HL-60 (cell line): ENCODE data around the gene MPEG1.
A peak's percentile ranks its signal among the peaks of the same experiment; 100 is the strongest.

Source experiments
- DNase-seq, 2 experiments: peaks; one replicate each; pipeline ENCODE4 v3.0.0-alpha.2; 2010 to 2020; ENCODE audit warnings: low read depth in 1 of 2, low spot score in 1 of 2
- H3K27ac ChIP-seq: fragments of 250-450 bp; sonication (Bioruptor Pico); replicated peaks from 2 replicates; pipeline ENCODE4 v1.5.1; 2020; ENCODE audit warnings: mild to moderate bottlenecking, moderate library complexity
- H3K27me3 ChIP-seq: fragments of 250-450 bp; sonication (Bioruptor Pico); 2 replicates; pipeline ENCODE4 v1.5.1; 2021; ENCODE audit warnings: mild to moderate bottlenecking, moderate library complexity; ENCODE audit not compliant: insufficient read depth, poor library complexity, severe bottlenecking
- H3K4me3 ChIP-seq: replicated peaks from 2 replicates; pipeline ENCODE4 v1.5.1; 2011; ENCODE audit warnings: mild to moderate bottlenecking, control low read depth, low read length; ENCODE audit not compliant: insufficient read depth
- GABPA ChIP-seq: IDR thresholded peaks from 2 replicates; pipeline ENCODE4 v1.6.1; 2012; ENCODE audit warnings: low read depth
- POLR2AphosphoS5 ChIP-seq: IDR thresholded peaks from 2 replicates; pipeline ENCODE4 v1.6.1; 2012; ENCODE audit warnings: low read depth
- SPI1 ChIP-seq: IDR thresholded peaks from 2 replicates; pipeline ENCODE4 v1.6.1; 2012; ENCODE audit warnings: low read depth, mild to moderate bottlenecking, borderline replicate concordance
- TF ChIP-seq, protein P1 (sequence below): IDR thresholded peaks from one replicate; pipeline ENCODE4 v1.5.1; 2011; ENCODE audit warnings: low read length, control low read depth, inconsistent platforms; ENCODE audit not compliant: insufficient read depth
- TF ChIP-seq, protein P2 (sequence below): IDR thresholded peaks from 2 replicates; pipeline ENCODE4 v1.6.1; 2012; ENCODE audit warnings: low read depth; ENCODE audit not compliant: insufficient replicate concordance

The MPEG1 gene

DNA sequence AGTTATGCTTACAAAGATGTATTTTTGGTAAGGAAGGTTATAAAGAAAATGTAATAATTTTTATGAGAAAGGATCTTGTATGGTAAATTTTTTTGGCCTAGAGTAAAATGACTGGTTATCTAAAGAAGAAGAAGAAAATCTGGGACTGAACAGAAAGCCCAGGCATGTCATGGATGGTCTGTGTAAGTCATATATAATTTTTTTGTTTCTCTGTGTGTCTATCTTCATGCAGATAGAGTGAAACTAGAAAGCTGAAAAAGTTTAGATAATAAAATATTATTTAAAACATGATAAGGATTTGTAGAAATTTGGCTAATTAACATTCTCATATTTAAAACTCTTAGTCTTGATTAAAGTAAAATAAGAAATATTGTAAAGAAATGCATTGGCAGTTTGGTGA is 27.6 kb upstream of the MPEG1 start:
- no peaks in the 10 kb centered on the region for H3K27me3 ChIP-seq
- no peak overlapping the region for H3K27ac ChIP-seq
- H3K4me3 ChIP-seq, result no peak overlapping the region
- TF ChIP-seq SPI1, result no peak
- TF ChIP-seq, protein P1, sequence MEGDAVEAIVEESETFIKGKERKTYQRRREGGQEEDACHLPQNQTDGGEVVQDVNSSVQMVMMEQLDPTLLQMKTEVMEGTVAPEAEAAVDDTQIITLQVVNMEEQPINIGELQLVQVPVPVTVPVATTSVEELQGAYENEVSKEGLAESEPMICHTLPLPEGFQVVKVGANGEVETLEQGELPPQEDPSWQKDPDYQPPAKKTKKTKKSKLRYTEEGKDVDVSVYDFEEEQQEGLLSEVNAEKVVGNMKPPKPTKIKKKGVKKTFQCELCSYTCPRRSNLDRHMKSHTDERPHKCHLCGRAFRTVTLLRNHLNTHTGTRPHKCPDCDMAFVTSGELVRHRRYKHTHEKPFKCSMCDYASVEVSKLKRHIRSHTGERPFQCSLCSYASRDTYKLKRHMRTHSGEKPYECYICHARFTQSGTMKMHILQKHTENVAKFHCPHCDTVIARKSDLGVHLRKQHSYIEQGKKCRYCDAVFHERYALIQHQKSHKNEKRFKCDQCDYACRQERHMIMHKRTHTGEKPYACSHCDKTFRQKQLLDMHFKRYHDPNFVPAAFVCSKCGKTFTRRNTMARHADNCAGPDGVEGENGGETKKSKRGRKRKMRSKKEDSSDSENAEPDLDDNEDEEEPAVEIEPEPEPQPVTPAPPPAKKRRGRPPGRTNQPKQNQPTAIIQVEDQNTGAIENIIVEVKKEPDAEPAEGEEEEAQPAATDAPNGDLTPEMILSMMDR, result no peak
- TF ChIP-seq GABPA, result no peak
- TF ChIP-seq POLR2AphosphoS5, result no peak
- TF ChIP-seq, protein P2, sequence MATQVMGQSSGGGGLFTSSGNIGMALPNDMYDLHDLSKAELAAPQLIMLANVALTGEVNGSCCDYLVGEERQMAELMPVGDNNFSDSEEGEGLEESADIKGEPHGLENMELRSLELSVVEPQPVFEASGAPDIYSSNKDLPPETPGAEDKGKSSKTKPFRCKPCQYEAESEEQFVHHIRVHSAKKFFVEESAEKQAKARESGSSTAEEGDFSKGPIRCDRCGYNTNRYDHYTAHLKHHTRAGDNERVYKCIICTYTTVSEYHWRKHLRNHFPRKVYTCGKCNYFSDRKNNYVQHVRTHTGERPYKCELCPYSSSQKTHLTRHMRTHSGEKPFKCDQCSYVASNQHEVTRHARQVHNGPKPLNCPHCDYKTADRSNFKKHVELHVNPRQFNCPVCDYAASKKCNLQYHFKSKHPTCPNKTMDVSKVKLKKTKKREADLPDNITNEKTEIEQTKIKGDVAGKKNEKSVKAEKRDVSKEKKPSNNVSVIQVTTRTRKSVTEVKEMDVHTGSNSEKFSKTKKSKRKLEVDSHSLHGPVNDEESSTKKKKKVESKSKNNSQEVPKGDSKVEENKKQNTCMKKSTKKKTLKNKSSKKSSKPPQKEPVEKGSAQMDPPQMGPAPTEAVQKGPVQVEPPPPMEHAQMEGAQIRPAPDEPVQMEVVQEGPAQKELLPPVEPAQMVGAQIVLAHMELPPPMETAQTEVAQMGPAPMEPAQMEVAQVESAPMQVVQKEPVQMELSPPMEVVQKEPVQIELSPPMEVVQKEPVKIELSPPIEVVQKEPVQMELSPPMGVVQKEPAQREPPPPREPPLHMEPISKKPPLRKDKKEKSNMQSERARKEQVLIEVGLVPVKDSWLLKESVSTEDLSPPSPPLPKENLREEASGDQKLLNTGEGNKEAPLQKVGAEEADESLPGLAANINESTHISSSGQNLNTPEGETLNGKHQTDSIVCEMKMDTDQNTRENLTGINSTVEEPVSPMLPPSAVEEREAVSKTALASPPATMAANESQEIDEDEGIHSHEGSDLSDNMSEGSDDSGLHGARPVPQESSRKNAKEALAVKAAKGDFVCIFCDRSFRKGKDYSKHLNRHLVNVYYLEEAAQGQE, result no peak
- DNase-seq, result no peak

DNA sequence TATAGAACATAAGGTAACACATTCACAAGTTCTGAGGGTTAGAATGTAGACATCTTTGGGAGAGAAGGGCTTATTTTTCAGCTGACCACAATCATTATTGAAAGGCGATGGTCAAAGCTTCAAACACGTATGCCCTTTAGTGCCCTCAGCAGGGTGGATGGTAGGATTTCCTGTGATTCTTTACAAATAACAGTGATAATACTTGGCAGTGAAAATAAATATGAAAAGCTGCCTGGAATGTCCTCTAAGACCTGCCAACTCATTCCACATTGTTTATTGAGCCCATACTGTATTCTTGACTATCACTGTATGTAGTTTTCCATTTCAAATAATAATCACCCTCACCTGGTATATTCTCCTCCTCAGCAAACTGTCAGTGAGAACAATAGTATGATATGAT is 13.7 kb upstream of the MPEG1 start:
- TF ChIP-seq, protein P2, result no peak
- TF ChIP-seq SPI1 (no peak), GABPA (no peak), POLR2AphosphoS5 (no peak)
- TF ChIP-seq, protein P1, result no peak
- H3K27me3 ChIP-seq, result no peaks in the 10 kb centered on the region

DNA sequence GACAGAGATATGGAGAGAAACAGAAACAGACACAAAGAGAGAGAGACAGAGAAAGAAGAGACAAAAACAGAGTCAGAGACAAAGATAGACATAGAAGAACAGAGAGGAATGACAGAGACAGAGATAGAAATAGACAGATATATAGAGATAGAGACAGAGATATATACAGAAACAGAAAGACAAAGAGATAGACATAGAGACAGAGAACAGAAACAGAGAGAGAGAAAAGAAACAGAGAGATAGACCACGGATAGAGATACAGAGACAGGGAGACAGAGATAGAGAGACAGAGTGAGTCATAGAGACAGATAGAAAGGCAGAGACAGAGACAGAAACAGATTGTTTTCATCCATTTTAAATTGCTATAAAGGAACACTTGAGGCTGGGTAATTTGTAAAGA is 12.3 kb upstream of the MPEG1 start:
- DNase-seq, result no peak
- Histone ChIP-seq H3K4me3 (no peak overlapping the region), H3K27me3 (no peaks in the 10 kb centered on the region), H3K27ac (peak overlapping the region; percentile 70; the same call in 1 of the 2 replicates)
- TF ChIP-seq SPI1 (no peak), POLR2AphosphoS5 (no peak), GABPA (no peak)
- TF ChIP-seq, protein P1, result no peak
- TF ChIP-seq, protein P2, result no peak

More for the DNA sequence above, 13.7 kb upstream of the MPEG1 start:
- H3K4me3 ChIP-seq, result no peak overlapping the region
- no peak overlapping the region for H3K27ac ChIP-seq
- DNase-seq, result no peak
